Ovary (tissue), 3 donors: ENCODE data around the gene BRAT1.

Experiments
- CTCF ChIP-seq, 3 donors: fragments of 450-650 bp in 2 of 3; fragments of 200-600 bp in 1 of 3; IDR thresholded peaks; one replicate each; pipeline versions ENCODE4 v1.5.1 to v1.8.0; 2016 to 2022; ENCODE audit warnings: antibody characterized with exemption in 3 of 3, mild to moderate bottlenecking in 1 of 3
- EP300 ChIP-seq: sonication (generic); formaldehyde crosslinking; IDR thresholded peaks from one replicate; pipeline ENCODE4 v1.6.1; 2017; ENCODE audit warnings: antibody characterized with exemption
- POLR2A ChIP-seq: fragments of 450-650 bp; IDR thresholded peaks from one replicate; pipeline ENCODE4 v1.6.1; 2017; ENCODE audit warnings: antibody characterized with exemption, mild to moderate bottlenecking, moderate library complexity
- donor health status: DM: no; HTN: no; CAD: no.

GRCh38 chr7:2583798-2584580 lies 28.7 kb upstream of the BRAT1 start:
- no peak for TF ChIP-seq CTCF (IDR thresholded peaks at IDR 0.05)
- no peak for TF ChIP-seq EP300
- no peak for TF ChIP-seq POLR2A
